HepG2 (cell line): ENCODE measurements around the gene MAPKAPK3. TPM values are rescaled to one million over a fixed set of nuclear protein-coding genes. Genes with fewer than 3 reads are reported as not detected.

Experiments
- ATAC-seq: fragments of 200-7000 bp; cut with Tn5 transposase; 3 replicates; pipeline ENCODE4 v1.9.1; 2020; ENCODE audit warnings: mild to moderate bottlenecking, moderate library complexity
- BruUV-seq: library from RNA; stranded (reverse); fragments of 400-500 nt; replicated peaks from 2 replicates; lab custom pipeline; 2021; lab: Mats Ljungman, UMichigan
- CTCF ChIA-PET: fragments of 300-600 bp; formaldehyde crosslinking; extraction: SDS; loops from one replicate; lab custom pipeline; 2021; ENCODE audit warnings: low total read pairs, inconsistent platforms, low intra/inter-chr PET ratio; lab: Yijun Ruan, JAX
- POLR2A ChIA-PET: fragments of 350-600 bp; sonication (Branson Sonifier 250); formaldehyde crosslinking; loops from one replicate; lab custom pipeline; 2020; ENCODE audit warnings: antibody characterized with exemption, inconsistent platforms; lab: Yijun Ruan, JAX
- DNase-seq: peaks from one replicate; pipeline ENCODE4 v3.0.0-alpha.2; 2015; ENCODE audit warnings: low spot score
- FAIRE-seq: peaks from 3 replicates; lab custom pipeline; 2011; peaks lifted over from hg19 to GRCh38; lab: Jason Lieb, UNC
- H2AFZ ChIP-seq: one replicate; pipeline ENCODE4 v1.6.1; 2011; ENCODE audit warnings: low read length, inconsistent platforms
- H3K27ac ChIP-seq: fragments of 300-600 bp; 3 replicates; pipeline ENCODE4 v1.8.0; 2011; ENCODE audit warnings: mixed run types, mild to moderate bottlenecking, mixed read lengths, low read length, inconsistent platforms; ENCODE audit not compliant: insufficient read depth; ENCODE audit errors: extremely low read length
- H3K27me3 ChIP-seq, 2 experiments: fragments of 200-600 bp in 1 of 2; 2 replicates in 1 of 2; 3 replicates in 1 of 2; pipeline versions ENCODE4 v1.6.0 to v1.8.0; 2011; ENCODE audit warnings: low read length in 2 of 2, mild to moderate bottlenecking in 2 of 2, moderate library complexity in 2 of 2, inconsistent platforms in 1 of 2; ENCODE audit not compliant: insufficient read depth in 2 of 2, control insufficient read depth in 1 of 2
- H3K36me3 ChIP-seq, 2 experiments: fragments of 200-600 bp in 1 of 2; replicated peaks in 1 of 2; 2 replicates in 1 of 2; 3 replicates in 1 of 2; pipeline versions ENCODE4 v1.5.1 to v1.8.0; 2011; ENCODE audit warnings: low read length in 2 of 2, inconsistent platforms in 1 of 2; ENCODE audit not compliant: insufficient read depth in 2 of 2, control insufficient read depth in 1 of 2
- H3K4me1 ChIP-seq: 2 replicates; pipeline ENCODE4 v1.5.1; 2012; ENCODE audit warnings: low read length, inconsistent platforms; ENCODE audit not compliant: insufficient read depth
- H3K4me2 ChIP-seq: 2 replicates; pipeline ENCODE4 v1.6.0; 2011; ENCODE audit warnings: low read depth, low read length, inconsistent platforms
- H3K4me3 ChIP-seq, 3 experiments: fragments of 200-600 bp in 1 of 3; sonication (generic), shearing (Covaris generic) in 1 of 3; replicated peaks in 1 of 3; 2 replicates each; pipeline ENCODE4 v1.5.1; 2011 to 2016; ENCODE audit warnings: low read length in 3 of 3, inconsistent platforms in 2 of 3, low read depth in 2 of 3, mild to moderate bottlenecking in 2 of 3, control low read depth in 1 of 3, mixed read lengths in 1 of 3; ENCODE audit not compliant: insufficient read depth in 1 of 3
- H3K79me2 ChIP-seq: one replicate; pipeline ENCODE4 v1.6.1; 2011; ENCODE audit warnings: low read length, inconsistent platforms; ENCODE audit not compliant: insufficient read depth
- H3K9ac ChIP-seq: 2 replicates; pipeline ENCODE4 v1.6.0; 2011; ENCODE audit warnings: mild to moderate bottlenecking, low read depth, low read length, inconsistent platforms; ENCODE audit not compliant: insufficient read depth
- H3K9me3 ChIP-seq: 2 replicates; pipeline ENCODE4 v1.5.1; 2012; ENCODE audit warnings: mild to moderate bottlenecking, low read length
- H4K20me1 ChIP-seq: 2 replicates; pipeline ENCODE4 v1.6.0; 2011; ENCODE audit warnings: inconsistent platforms, mild to moderate bottlenecking, low read length, moderate library complexity; ENCODE audit not compliant: insufficient read depth
- KDM2A ChIP-seq: sonication (generic); formaldehyde crosslinking; IDR thresholded peaks from 2 replicates; pipeline ENCODE4 v1.4.0; 2020; ENCODE audit warnings: low read depth, missing genetic modification reagents, borderline replicate concordance
- PHF5A ChIP-seq: IDR thresholded peaks from one replicate; pipeline ENCODE4 v1.6.1; 2018; ENCODE audit warnings: low read depth, missing genetic modification reagents; ENCODE audit not compliant: unreplicated experiment
- SYNCRIP ChIP-seq: fragments of 200-400 bp; formaldehyde crosslinking; IDR thresholded peaks from 2 replicates; pipeline ENCODE4 v1.6.1; 2018; ENCODE audit warnings: mild to moderate bottlenecking, low read depth, low read length; ENCODE audit not compliant: insufficient read depth
- XBP1 ChIP-seq: sonication (generic); formaldehyde crosslinking; IDR thresholded peaks from 2 replicates; pipeline ENCODE4 v1.5.0; 2020; ENCODE audit warnings: missing genetic modification reagents
- ZNF549 ChIP-seq: sonication (generic); formaldehyde crosslinking; IDR thresholded peaks from 2 replicates; pipeline ENCODE4 v1.5.0; 2020; ENCODE audit warnings: missing genetic modification reagents
- ZNF670 ChIP-seq: sonication (generic); formaldehyde crosslinking; IDR thresholded peaks from 2 replicates; pipeline ENCODE4 v1.8.0; 2022; ENCODE audit warnings: mild to moderate bottlenecking, missing genetic modification reagents, borderline replicate concordance
- WGBS: methylation state at CpG from one replicate; pipeline ENCODE4 v1.1.6; 2017; ENCODE audit warnings: low lambda C conversion rate; 5-methylcytosine and 5-hydroxymethylcytosine counted together
- in situ Hi-C: cut with HindIII; loops from 2 replicates; pipeline ENCODE4 v1.10.0; 2017; ENCODE audit warnings: low pct_unique_long_range_greater_than_20kb; ENCODE audit not compliant: extremely low pct_ligation_motif_present
- intact Hi-C: fragments of 100-400 bp; cut with micrococcal nuclease; formaldehyde crosslinking; loops from one replicate; pipeline ENCODE4 v1.10.0; 2022; ENCODE audit not compliant: unreplicated experiment
- polyA plus RNA-seq, 8 experiments: library from polyadenylated mRNA; depleted of rRNA in 3 of 8; stranded (reverse) in 7 of 8; unstranded in 1 of 8; fragments of >200 nt; fragmentation: Illumina TruSeq in 4 of 8; extraction: Trizol in 4 of 8; gene quantifications; 2 replicates each; pipeline versions ENCODE4 v1.2.1 to v1.2.3, GENCODE V29; 2011 to 2016; ENCODE audit warnings: low read depth in 4 of 8, missing spikeins in 1 of 8, mixed read lengths in 1 of 8; ENCODE audit not compliant: insufficient read depth in 1 of 8
- total RNA-seq, 5 experiments: library from RNA; depleted of rRNA; stranded (reverse); fragments of >200 nt; fragmentation: Illumina TruSeq; extraction: Trizol; gene quantifications; 2 replicates each; pipeline ENCODE4 v1.2.3, GENCODE V29; 2016; ENCODE audit warnings: low read depth in 1 of 5
- TF ChIP-seq, protein P1 (sequence below): sonication (generic); formaldehyde crosslinking; IDR thresholded peaks from 2 replicates; pipeline ENCODE4 v1.8.0; 2022; ENCODE audit warnings: missing genetic modification reagents, mild to moderate bottlenecking, borderline replicate concordance
- TF ChIP-seq, protein P2 (sequence below): sonication (generic); formaldehyde crosslinking; IDR thresholded peaks from 2 replicates; pipeline ENCODE4 v1.4.0; 2020; ENCODE audit warnings: missing genetic modification reagents
- TF ChIP-seq, protein P3 (sequence below): sonication (generic); formaldehyde crosslinking; IDR thresholded peaks from 2 replicates; pipeline ENCODE4 v1.4.0; 2020; ENCODE audit warnings: missing genetic modification reagents

MAPKAPK3 gene
- total and polyA plus RNA-seq, 2 of the 13 experiments (the other 11 are each of a cell fraction or from before 2014, with no cell fraction given), result 39.9 to 41.2 TPM

DNA sequence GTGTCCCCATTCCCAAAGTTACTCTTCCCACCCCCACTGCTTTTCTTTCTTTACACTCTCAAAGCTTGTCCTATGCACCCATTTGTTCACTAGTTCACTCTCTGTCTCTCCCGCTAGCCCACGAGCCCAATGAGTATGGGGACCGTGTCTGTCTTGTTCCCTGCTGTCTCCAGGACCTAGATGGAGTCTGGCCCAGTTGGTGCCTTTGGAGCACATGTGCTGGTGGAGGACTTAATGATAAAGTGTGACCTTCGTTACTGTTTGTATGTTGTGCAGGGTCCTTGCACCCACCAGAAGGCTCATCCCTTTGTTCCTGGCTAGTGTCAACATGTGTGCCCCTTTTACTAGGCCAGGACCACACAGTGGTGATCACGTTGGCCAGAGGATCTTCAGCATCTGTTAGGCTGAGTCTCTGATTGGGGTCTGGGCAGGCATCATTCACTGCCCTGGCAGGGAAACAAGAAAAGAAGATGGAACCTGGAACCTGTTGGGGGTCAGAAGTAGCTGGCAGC lies 12.8 kb upstream of the MAPKAPK3 start:
- FAIRE-seq, result no peak
- CTCF ChIA-PET, result no interaction called here
- in situ Hi-C loops, result no loop called here

More for the DNA sequence above, 12.8 kb upstream of the MAPKAPK3 start:
- POLR2A ChIA-PET, result interaction anchor here (0.8 to 4.7 kb wide), 2 partner anchors 8 to 17 kb away, joined by 3 to 101 read pairs; partner anchors contain the start of gene CISH
- Histone ChIP-seq H2AFZ (no peak overlapping the region), H3K4me1 (peaks cover 68% of the 10 kb centered on the region), H3K27me3 (no peaks in the 10 kb centered on the region), H3K27ac (no peak overlapping the region), H3K9me3 (no peaks in the 10 kb centered on the region), H3K36me3 (peaks cover 0 to 5% of the 10 kb centered on the region in 2 experiments; a peak in 1 of 5 replicates), H3K4me3 (no peak overlapping the region), H3K79me2 (no peaks in the 10 kb centered on the region), H4K20me1 (no peaks in the 10 kb centered on the region), H3K4me2 (no peak overlapping the region), H3K9ac (no peak overlapping the region)
- DNase-seq, result no peak
- BruUV-seq, result no TSS peak
- TF ChIP-seq, protein P1, sequence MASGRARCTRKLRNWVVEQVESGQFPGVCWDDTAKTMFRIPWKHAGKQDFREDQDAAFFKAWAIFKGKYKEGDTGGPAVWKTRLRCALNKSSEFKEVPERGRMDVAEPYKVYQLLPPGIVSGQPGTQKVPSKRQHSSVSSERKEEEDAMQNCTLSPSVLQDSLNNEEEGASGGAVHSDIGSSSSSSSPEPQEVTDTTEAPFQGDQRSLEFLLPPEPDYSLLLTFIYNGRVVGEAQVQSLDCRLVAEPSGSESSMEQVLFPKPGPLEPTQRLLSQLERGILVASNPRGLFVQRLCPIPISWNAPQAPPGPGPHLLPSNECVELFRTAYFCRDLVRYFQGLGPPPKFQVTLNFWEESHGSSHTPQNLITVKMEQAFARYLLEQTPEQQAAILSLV (CRISPR knock-in tag), result no peak
- TF ChIP-seq, protein P2, sequence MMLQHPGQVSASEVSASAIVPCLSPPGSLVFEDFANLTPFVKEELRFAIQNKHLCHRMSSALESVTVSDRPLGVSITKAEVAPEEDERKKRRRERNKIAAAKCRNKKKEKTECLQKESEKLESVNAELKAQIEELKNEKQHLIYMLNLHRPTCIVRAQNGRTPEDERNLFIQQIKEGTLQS (CRISPR knock-in tag), result no peak
- TF ChIP-seq ZNF549 (CRISPR knock-in tag) (no peak), KDM2A (CRISPR knock-in tag) (no peak), XBP1 (CRISPR knock-in tag) (no peak), PHF5A (CRISPR knock-in tag) (no peak), SYNCRIP (no peak), ZNF670 (CRISPR knock-in tag) (no peak)
- TF ChIP-seq, protein P3, sequence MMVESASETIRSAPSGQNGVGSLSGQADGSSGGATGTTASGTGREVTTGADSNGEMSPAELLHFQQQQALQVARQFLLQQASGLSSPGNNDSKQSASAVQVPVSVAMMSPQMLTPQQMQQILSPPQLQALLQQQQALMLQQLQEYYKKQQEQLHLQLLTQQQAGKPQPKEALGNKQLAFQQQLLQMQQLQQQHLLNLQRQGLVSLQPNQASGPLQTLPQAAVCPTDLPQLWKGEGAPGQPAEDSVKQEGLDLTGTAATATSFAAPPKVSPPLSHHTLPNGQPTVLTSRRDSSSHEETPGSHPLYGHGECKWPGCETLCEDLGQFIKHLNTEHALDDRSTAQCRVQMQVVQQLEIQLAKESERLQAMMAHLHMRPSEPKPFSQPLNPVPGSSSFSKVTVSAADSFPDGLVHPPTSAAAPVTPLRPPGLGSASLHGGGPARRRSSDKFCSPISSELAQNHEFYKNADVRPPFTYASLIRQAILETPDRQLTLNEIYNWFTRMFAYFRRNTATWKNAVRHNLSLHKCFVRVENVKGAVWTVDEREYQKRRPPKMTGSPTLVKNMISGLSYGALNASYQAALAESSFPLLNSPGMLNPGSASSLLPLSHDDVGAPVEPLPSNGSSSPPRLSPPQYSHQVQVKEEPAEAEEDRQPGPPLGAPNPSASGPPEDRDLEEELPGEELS (CRISPR knock-in tag), result no peak
- 84% methylated on average over 4 of the region's 5 CpGs for WGBS
- intact Hi-C loops, result no loop called here
- ATAC-seq, result no peak
